ENCODE data around the gene ALDH4A1.

DNA sequence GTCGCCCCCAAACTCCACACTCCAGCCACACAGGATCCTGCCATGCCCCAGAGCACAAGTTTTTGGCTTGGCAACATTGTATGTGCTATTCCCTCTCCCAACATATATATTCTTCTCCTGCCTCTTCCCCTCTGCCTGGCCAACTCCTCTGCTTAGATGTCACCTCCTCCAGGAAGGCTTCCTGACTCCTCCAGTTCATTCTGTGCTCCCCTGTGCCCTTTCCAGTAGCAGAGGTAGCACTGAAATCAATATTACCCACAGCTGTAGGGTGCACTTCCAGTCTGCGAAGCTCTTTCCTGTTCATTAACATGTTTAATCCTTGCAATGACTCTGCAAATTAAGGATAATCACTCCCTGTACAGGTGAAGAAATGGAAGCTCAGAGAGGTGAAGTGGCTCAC, 21.2 kb downstream of the ALDH4A1 start:
- TF ChIP-seq, protein P1, sequence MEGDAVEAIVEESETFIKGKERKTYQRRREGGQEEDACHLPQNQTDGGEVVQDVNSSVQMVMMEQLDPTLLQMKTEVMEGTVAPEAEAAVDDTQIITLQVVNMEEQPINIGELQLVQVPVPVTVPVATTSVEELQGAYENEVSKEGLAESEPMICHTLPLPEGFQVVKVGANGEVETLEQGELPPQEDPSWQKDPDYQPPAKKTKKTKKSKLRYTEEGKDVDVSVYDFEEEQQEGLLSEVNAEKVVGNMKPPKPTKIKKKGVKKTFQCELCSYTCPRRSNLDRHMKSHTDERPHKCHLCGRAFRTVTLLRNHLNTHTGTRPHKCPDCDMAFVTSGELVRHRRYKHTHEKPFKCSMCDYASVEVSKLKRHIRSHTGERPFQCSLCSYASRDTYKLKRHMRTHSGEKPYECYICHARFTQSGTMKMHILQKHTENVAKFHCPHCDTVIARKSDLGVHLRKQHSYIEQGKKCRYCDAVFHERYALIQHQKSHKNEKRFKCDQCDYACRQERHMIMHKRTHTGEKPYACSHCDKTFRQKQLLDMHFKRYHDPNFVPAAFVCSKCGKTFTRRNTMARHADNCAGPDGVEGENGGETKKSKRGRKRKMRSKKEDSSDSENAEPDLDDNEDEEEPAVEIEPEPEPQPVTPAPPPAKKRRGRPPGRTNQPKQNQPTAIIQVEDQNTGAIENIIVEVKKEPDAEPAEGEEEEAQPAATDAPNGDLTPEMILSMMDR (IDR thresholded peaks at IDR 0.05), result no peak
- TF ChIP-seq POLR2A (IDR thresholded peaks at IDR 0.05), result no peak
- TF ChIP-seq EP300 (IDR thresholded peaks at IDR 0.05), result no peak

Data from ovary (tissue), 3 donors.